ENCODE results near the gene FREM1. TPM values are rescaled to one million over a fixed set of nuclear protein-coding genes. Genes with fewer than 3 reads are reported as not detected.
A peak's percentile ranks its signal among the peaks of the same experiment; 100 is the strongest.

FREM1 gene
- total RNA-seq, 2 experiments from 2014 or later, result not detected

GRCh38 chr9:14693251-14693861 is 216.9 kb downstream of the FREM1 start, which contains the start of gene ZDHHC21:
Gene ZDHHC21, minus strand, starts transcription at chr9:14693432. Its CDS starts 19,092 bp downstream, at chr9:14674340.
- peaks cover 16% of the 10 kb centered on the region for H3K36me3 Mint-ChIP-seq (ENCODE audit: low read depth)
- POLR2A ChIA-PET, result interaction anchor here (1.4 kb wide), 1 partner anchor 16 kb away, joined by 3 read pairs; no protein-coding TSS in a partner anchor

GRCh38 chr9:14692470-14693250 is 217.6 kb downstream of the FREM1 start:
- H3K27ac Mint-ChIP-seq, result peak overlapping the region; percentile 84
- POLR2A ChIA-PET, result interaction anchor here (1.4 kb wide), 1 partner anchor 15 kb away, joined by 3 read pairs; no protein-coding TSS in a partner anchor
- H3K4me3 Mint-ChIP-seq, result peak overlapping the region; percentile 89
- peak; percentile 76 for ATAC-seq
- H3K4me1 Mint-ChIP-seq (ENCODE audit: low read depth), result peaks cover 33% of the 10 kb centered on the region
- peaks cover 17% of the 10 kb centered on the region for H3K27me3 Mint-ChIP-seq (ENCODE audit: low read depth)
- CTCF ChIA-PET, result interaction anchor here (1.4 to 2.2 kb wide), 3 partner anchors 17 to 31 kb away, joined by 4 to 6 read pairs (median 5); no protein-coding TSS in a partner anchor
- H3K9me3 Mint-ChIP-seq (ENCODE audit: insufficient read depth), result no peaks in the 10 kb centered on the region
- peaks cover 19% of the 10 kb centered on the region for H3K36me3 Mint-ChIP-seq (ENCODE audit: low read depth)
- no peak for DNase-seq

More at GRCh38 chr9:14693251-14693861, 216.9 kb downstream of the FREM1 start, which contains the start of gene ZDHHC21:
- H3K27me3 Mint-ChIP-seq (ENCODE audit: low read depth), result peaks cover 17% of the 10 kb centered on the region
- peak within 1 kb of the TSS; percentile 84 for H3K27ac Mint-ChIP-seq
- CTCF ChIA-PET, result interaction anchor here (1.4 to 1.7 kb wide), 2 partner anchors 18 to 32 kb away, joined by 4 to 6 read pairs; no protein-coding TSS in a partner anchor
- peak within 1 kb of the TSS; percentile 89 for H3K4me3 Mint-ChIP-seq
- peaks cover 29% of the 10 kb centered on the region for H3K4me1 Mint-ChIP-seq (ENCODE audit: low read depth)
- ATAC-seq (peak; percentile 95), DNase-seq (peak; percentile 63)
- H3K9me3 Mint-ChIP-seq (ENCODE audit: insufficient read depth), result no peaks in the 10 kb centered on the region

- no peak overlapping the region for H3K27ac Mint-ChIP-seq
- no peak overlapping the region for H3K4me3 Mint-ChIP-seq
Measured at GRCh38 chr9:14690948-14691730, 219.1 kb downstream of the FREM1 start.

GRCh38 chr9:14687042-14687719 is 223.0 kb downstream of the FREM1 start:
- CTCF ChIA-PET, result interaction anchor here (1.5 kb wide), 1 partner anchor 18 kb away, joined by 3 read pairs; no protein-coding TSS in a partner anchor

More at GRCh38 chr9:14690948-14691730, 219.1 kb downstream of the FREM1 start:
- Mint-ChIP-seq H3K27me3 (ENCODE audit: low read depth) (peaks cover 6% of the 10 kb centered on the region), H3K36me3 (ENCODE audit: low read depth) (peaks cover 29% of the 10 kb centered on the region), H3K9me3 (ENCODE audit: insufficient read depth) (no peaks in the 10 kb centered on the region), H3K4me1 (ENCODE audit: low read depth) (peaks cover 33% of the 10 kb centered on the region)
- ATAC-seq (no peak), DNase-seq (no peak)
- ChIA-PET CTCF (interaction anchor here (1.4 to 2.2 kb wide), 2 partner anchors 10 to 30 kb away, joined by 4 to 5 read pairs; no protein-coding TSS in a partner anchor), POLR2A (no interaction called here)

GRCh38 chr9:14686168-14686567 is 224.1 kb downstream of the FREM1 start:
- DNase-seq, result no peak
- ATAC-seq, result no peak
- POLR2A ChIA-PET, result no interaction called here
- Mint-ChIP-seq H3K36me3 (ENCODE audit: low read depth) (peaks cover 47% of the 10 kb centered on the region), H3K27ac (no peak overlapping the region), H3K4me1 (ENCODE audit: low read depth) (peaks cover 11% of the 10 kb centered on the region), H3K4me3 (no peak overlapping the region), H3K9me3 (ENCODE audit: insufficient read depth) (no peaks in the 10 kb centered on the region), H3K27me3 (ENCODE audit: low read depth) (no peaks in the 10 kb centered on the region)
- CTCF ChIA-PET, result interaction anchor here (1.5 kb wide), 1 partner anchor 19 kb away, joined by 3 read pairs; no protein-coding TSS in a partner anchor

More at GRCh38 chr9:14687042-14687719, 223.0 kb downstream of the FREM1 start:
- no peak overlapping the region for H3K4me3 Mint-ChIP-seq
- no peak overlapping the region for H3K27ac Mint-ChIP-seq
- no peaks in the 10 kb centered on the region for H3K9me3 Mint-ChIP-seq (ENCODE audit: insufficient read depth)
- H3K27me3 Mint-ChIP-seq (ENCODE audit: low read depth), result no peaks in the 10 kb centered on the region
- H3K4me1 Mint-ChIP-seq (ENCODE audit: low read depth), result peaks cover 19% of the 10 kb centered on the region
- ATAC-seq (no peak), DNase-seq (no peak)
- POLR2A ChIA-PET, result no interaction called here
- peaks cover 44% of the 10 kb centered on the region for H3K36me3 Mint-ChIP-seq (ENCODE audit: low read depth)

Other genes with a start within 250 kb of the FREM1 start
- gene ZDHHC21, start 217.0 kb downstream of the FREM1 start, total RNA-seq, result 1 to 10 TPM; 5.9 to 6.5 TPM
- not detected for gene CER1, start 187.7 kb downstream of the FREM1 start, total RNA-seq

All from activated CD8-positive, alpha-beta T cell treated with anti-CD3 and anti-CD28 coated beads, Interleukin-2, amount 10 ng/mL, durations not matched to agents 7 days and 5 days (primary cell).